Brain microvascular endothelial cell (primary cell): ENCODE data around the gene EPB41L1.

Source experiments
- DNase-seq: peaks from one replicate; pipeline ENCODE4 v3.0.0-alpha.2; 2020
- H3K27ac ChIP-seq: fragments of 250-450 bp; sonication (Bioruptor Pico); 2 replicates; pipeline ENCODE4 v1.5.1; 2020; ENCODE audit warnings: mild to moderate bottlenecking, moderate library complexity
- H3K27me3 ChIP-seq: fragments of 250-450 bp; sonication (Bioruptor Pico); replicated peaks from 2 replicates; pipeline ENCODE4 v1.5.1; 2020; ENCODE audit warnings: mild to moderate bottlenecking
- H3K36me3 ChIP-seq: fragments of 250-450 bp; sonication (Bioruptor Pico); replicated peaks from 2 replicates; pipeline ENCODE4 v1.5.1; 2020; ENCODE audit warnings: mild to moderate bottlenecking
- H3K4me3 ChIP-seq: 2 replicates; pipeline ENCODE4 v1.5.1; 2011; ENCODE audit warnings: low read depth, mild to moderate bottlenecking, control low read depth, low read length, moderate library complexity
- in situ Hi-C: cut with HindIII; loops from 2 replicates; pipeline ENCODE4 v1.10.0; 2017; ENCODE audit warnings: low sequenced_read_pairs, low pct_ligation_motif_present
- TF ChIP-seq, protein P1 (sequence below): IDR thresholded peaks from 2 replicates; pipeline ENCODE4 v1.5.1; 2011; ENCODE audit warnings: low read depth, mild to moderate bottlenecking, moderate library complexity, low read length, control low read depth, inconsistent platforms; ENCODE audit errors: missing control alignments

EPB41L1 gene

DNA sequence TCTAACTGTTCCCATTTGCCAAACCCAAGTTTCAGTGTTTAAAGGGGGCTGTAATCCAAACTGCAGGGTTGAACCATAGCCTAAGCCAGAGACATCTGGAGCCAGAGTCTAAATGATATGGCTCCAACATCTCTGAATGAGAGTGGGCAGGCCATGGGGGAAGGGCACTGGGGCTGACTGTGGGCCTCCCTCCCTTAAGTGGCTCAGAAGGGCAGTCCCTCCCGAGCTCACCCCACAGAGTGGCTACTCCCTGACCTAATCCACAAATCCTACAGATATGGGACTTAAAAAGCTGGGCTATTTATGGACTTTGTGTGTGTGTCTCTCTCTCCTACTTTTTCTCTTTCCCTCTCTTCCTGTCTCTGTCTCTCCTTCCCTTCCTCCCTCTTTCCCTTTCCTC is 45.9 kb downstream of the EPB41L1 start:
- no peak overlapping the region for H3K4me3 ChIP-seq
- H3K27me3 ChIP-seq: no peaks in the 10 kb centered on the region
- TF ChIP-seq, protein P1, sequence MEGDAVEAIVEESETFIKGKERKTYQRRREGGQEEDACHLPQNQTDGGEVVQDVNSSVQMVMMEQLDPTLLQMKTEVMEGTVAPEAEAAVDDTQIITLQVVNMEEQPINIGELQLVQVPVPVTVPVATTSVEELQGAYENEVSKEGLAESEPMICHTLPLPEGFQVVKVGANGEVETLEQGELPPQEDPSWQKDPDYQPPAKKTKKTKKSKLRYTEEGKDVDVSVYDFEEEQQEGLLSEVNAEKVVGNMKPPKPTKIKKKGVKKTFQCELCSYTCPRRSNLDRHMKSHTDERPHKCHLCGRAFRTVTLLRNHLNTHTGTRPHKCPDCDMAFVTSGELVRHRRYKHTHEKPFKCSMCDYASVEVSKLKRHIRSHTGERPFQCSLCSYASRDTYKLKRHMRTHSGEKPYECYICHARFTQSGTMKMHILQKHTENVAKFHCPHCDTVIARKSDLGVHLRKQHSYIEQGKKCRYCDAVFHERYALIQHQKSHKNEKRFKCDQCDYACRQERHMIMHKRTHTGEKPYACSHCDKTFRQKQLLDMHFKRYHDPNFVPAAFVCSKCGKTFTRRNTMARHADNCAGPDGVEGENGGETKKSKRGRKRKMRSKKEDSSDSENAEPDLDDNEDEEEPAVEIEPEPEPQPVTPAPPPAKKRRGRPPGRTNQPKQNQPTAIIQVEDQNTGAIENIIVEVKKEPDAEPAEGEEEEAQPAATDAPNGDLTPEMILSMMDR: no peak
- no peaks in the 10 kb centered on the region for H3K36me3 ChIP-seq
- DNase-seq: no peak
- in situ Hi-C loops: no loop called here
- no peak overlapping the region for H3K27ac ChIP-seq

DNA sequence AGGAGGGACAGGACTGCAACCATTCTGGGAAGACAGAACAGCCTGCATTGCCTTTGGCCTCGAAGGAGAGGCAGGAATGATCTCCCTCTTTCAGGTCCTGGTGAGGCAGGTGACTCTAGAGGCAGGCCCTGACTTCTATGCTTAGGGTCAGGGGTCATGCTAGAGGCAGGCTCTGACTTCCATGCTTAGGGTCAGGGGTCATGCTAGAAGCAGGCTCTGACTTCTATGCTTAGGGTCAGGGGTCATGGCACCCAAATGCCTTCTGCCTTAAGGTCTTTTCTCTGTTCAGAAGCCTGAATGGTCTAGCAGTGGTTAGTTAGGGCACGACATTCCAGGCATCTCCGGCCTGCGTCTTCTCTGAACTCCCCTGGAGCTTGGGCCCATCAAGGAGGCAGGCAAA is 46.7 kb downstream of the EPB41L1 start:
- Histone ChIP-seq H3K36me3 (no peaks in the 10 kb centered on the region), H3K4me3 (no peak overlapping the region), H3K27me3 (no peaks in the 10 kb centered on the region), H3K27ac (no peak overlapping the region)
- no peak for DNase-seq
- in situ Hi-C loops: no loop called here
- TF ChIP-seq, protein P1: no peak

DNA sequence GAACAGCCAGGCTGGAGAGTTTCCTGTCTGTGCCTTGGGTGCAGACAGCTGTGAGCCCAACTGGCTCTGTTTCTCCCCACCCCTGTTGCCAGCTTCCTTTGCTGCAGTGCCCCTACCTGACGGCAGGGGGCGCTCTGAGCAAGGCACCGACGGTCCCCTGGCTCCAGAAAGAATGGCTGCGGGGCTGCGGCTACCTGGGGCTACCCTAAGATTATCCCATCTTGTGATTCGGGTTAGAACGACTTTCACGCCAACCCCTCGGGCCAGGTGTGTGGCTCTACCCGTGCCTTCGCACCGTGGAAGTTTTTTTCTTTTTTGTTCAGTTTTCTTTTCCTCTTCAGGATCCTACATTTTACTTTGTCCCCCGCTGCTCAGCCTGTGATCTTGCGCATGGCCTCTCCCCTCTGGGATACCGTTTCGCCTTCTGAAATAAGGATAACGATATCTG is 48.4 kb downstream of the EPB41L1 start:
- Histone ChIP-seq H3K27me3 (no peaks in the 10 kb centered on the region), H3K36me3 (no peaks in the 10 kb centered on the region), H3K27ac (no peak overlapping the region), H3K4me3 (no peak overlapping the region)
- TF ChIP-seq, protein P1: peak; percentile 100
- in situ Hi-C loops: no loop called here
- peak; percentile 25 for DNase-seq

DNA sequence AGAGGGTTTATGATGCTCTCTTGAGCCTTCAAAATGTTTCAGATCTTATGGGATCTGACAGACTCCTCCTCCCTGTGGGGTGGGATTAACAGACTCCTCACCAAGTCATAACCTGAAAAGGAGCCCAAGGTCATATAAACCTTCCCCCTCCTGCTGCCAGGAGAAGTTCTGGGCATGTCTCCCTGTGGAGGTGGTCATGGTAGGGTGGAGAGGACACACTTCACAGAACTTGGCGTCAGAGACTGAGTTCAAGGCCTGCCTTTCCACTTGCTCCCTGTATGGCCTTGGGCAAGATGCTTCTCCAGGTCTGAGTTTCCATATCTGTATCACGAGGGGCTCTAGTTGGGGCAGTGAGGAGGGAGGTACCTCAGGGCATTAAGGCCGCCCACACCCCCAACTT is 49.3 kb downstream of the EPB41L1 start:
- Histone ChIP-seq H3K27me3 (no peaks in the 10 kb centered on the region), H3K27ac (no peak overlapping the region), H3K4me3 (no peak overlapping the region), H3K36me3 (no peaks in the 10 kb centered on the region)
- no peak for DNase-seq
- TF ChIP-seq, protein P1: no peak
- in situ Hi-C loops: no loop called here

DNA sequence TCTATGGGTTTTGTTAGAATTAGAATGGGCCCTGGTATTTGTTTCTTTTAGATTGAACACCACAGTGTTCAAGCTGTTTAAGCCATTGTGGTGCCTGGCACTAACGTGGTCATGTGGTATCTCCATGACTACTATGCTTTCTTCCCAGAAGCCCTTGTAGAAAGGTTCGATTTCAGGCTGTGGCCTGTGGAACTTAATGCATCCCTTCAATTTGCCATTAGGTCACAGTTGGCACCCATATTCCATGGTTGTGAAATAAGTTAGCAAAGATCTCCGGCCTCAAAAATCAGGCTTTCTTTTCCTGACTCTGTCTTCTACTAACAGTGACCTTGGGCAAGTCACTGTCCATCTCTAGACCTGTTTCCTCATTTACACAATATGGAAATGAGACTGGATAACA is 50.5 kb downstream of the EPB41L1 start:
- Histone ChIP-seq H3K4me3 (no peak overlapping the region), H3K27ac (no peak overlapping the region), H3K36me3 (no peaks in the 10 kb centered on the region), H3K27me3 (no peaks in the 10 kb centered on the region)
- no peak for DNase-seq
- TF ChIP-seq, protein P1: no peak
- in situ Hi-C loops: no loop called here

DNA sequence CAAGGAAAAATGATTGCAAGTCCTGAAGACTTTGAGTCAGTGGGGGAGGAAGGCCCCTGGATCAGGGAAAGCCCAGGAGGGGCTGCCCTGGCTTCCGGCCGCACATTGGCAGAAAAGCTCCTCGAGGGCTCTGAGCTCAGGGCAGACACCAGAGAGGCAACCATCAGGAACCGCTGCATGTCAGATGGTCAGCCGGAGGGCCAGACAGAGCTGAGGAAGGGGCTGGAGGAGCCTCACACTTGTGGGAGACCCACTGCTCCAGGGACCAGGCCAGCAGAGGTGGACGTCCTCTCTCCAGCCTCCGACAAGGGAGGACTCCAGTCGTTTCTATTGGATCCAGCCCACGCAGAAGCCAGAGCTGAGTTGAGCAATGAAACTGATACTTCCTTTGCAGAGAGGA is 51.5 kb downstream of the EPB41L1 start:
- in situ Hi-C loops: no loop called here
- TF ChIP-seq, protein P1: no peak

More for the DNA sequence above, 51.5 kb downstream of the EPB41L1 start:
- no peaks in the 10 kb centered on the region for H3K27me3 ChIP-seq
- no peak overlapping the region for H3K27ac ChIP-seq
- H3K36me3 ChIP-seq: no peaks in the 10 kb centered on the region
- H3K4me3 ChIP-seq: no peak overlapping the region
- DNase-seq: no peak
